DND-41 (cell line): ENCODE results near the gene PP2D1.

Experiments
- ATAC-seq: fragments of 200-7000 bp; cut with Tn5 transposase; 3 replicates; pipeline ENCODE4 v1.9.1; 2021; ENCODE audit warnings: low read depth; ENCODE audit not compliant: insufficient read depth
- DNase-seq: peaks from one replicate; pipeline ENCODE4 v3.0.0-alpha.2; 2020
- H2AFZ ChIP-seq: 2 replicates; pipeline ENCODE4 v1.6.0; 2012; ENCODE audit warnings: low read depth, low read length
- H3K27ac ChIP-seq: 2 replicates; pipeline ENCODE4 v1.5.1; 2012; ENCODE audit warnings: low read length, inconsistent platforms
- H3K27me3 ChIP-seq: fragments of 200-600 bp; sonication (generic); 2 replicates; pipeline ENCODE4 v1.6.0; 2012; ENCODE audit warnings: low read length, mild to moderate bottlenecking, inconsistent platforms; ENCODE audit not compliant: insufficient read depth, poor library complexity
- H3K36me3 ChIP-seq: 2 replicates; pipeline ENCODE4 v1.5.1; 2012; ENCODE audit warnings: low read length, inconsistent platforms; ENCODE audit not compliant: insufficient read depth
- H3K4me1 ChIP-seq: 2 replicates; pipeline ENCODE4 v1.5.1; 2012; ENCODE audit warnings: mild to moderate bottlenecking, low read length; ENCODE audit not compliant: insufficient read depth
- H3K4me2 ChIP-seq: 2 replicates; pipeline ENCODE4 v1.6.0; 2012; ENCODE audit warnings: mild to moderate bottlenecking, moderate library complexity, low read length, inconsistent platforms; ENCODE audit not compliant: insufficient read depth
- H3K4me3 ChIP-seq, 2 experiments: fragments of 200-600 bp in 1 of 2; shearing (Covaris generic) in 1 of 2; 2 replicates each; pipeline ENCODE4 v1.5.1; 2012 to 2016; ENCODE audit warnings: inconsistent platforms in 2 of 2, low read length in 2 of 2, mild to moderate bottlenecking in 2 of 2, low read depth in 1 of 2, moderate library complexity in 1 of 2
- H3K79me2 ChIP-seq: 2 replicates; pipeline ENCODE4 v1.6.0; 2012; ENCODE audit warnings: low read length, inconsistent platforms; ENCODE audit not compliant: insufficient read depth
- H3K9ac ChIP-seq: 2 replicates; pipeline ENCODE4 v1.6.0; 2012; ENCODE audit warnings: low read depth, mild to moderate bottlenecking, inconsistent platforms, low read length, moderate library complexity
- H3K9me3 ChIP-seq: 2 replicates; pipeline ENCODE4 v1.5.1; 2012; ENCODE audit warnings: low read length, moderate library complexity, mild to moderate bottlenecking, inconsistent platforms; ENCODE audit not compliant: insufficient read depth, severe bottlenecking
- H4K20me1 ChIP-seq: 2 replicates; pipeline ENCODE4 v1.6.0; 2012; ENCODE audit warnings: low read length; ENCODE audit not compliant: insufficient read depth
- EZH2 ChIP-seq: IDR thresholded peaks from 3 replicates; pipeline ENCODE4 v1.6.1; 2012; ENCODE audit warnings: borderline replicate concordance, low read depth, mild to moderate bottlenecking, moderate library complexity, low read length, inconsistent platforms; ENCODE audit not compliant: severe bottlenecking
- TF ChIP-seq, protein P1 (sequence below): IDR thresholded peaks from 2 replicates; pipeline ENCODE4 v1.5.1; 2012; ENCODE audit warnings: borderline replicate concordance, low read length, moderate library complexity, mild to moderate bottlenecking; ENCODE audit not compliant: poor library complexity, severe bottlenecking; ENCODE audit errors: extremely low read depth

PP2D1 gene

DNA sequence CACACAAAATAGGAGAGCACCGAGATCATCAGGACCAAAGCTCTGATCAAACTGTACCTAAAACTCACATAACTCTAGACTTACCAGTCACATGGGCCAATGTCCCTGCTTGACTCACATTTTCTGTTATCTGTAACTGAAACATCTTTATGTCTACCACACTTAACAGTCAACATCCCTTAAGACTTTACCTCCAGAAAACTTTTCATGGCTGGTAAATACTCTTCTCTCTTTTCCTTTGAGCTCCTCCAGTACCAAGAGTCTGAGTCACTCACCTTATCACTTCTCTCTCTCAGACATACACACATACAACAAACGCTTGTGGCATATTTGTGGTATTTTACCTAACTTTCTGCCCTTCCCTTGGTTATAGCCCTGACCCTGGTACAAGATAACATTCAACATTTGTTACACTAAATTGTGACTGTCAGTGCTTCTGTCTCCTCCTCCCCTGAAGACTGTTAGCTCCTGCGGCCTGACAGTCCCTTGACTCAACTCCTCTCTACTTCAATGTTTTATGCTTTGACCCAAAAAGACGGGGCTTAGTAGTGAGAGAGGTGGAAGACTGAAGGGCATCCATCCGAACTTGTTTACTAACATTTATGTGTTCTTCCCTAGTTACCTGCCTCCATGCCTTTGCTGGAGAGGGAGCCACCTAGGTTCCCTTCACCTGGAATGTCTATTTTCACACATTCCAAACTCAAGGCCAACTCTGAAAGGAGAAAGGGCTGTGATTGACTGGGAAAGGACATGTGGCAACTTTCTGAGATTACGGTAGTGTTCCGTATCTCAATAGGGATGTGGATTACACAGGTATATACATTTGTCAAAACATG lies 74.4 kb downstream of the PP2D1 start:
- Histone ChIP-seq H3K9ac (no peak overlapping the region), H3K4me2 (no peak overlapping the region), H3K4me1 (no peaks in the 10 kb centered on the region), H3K79me2 (no peaks in the 10 kb centered on the region), H4K20me1 (no peaks in the 10 kb centered on the region), H2AFZ (no peak overlapping the region), H3K27ac (no peak overlapping the region), H3K27me3 (no peaks in the 10 kb centered on the region), H3K36me3 (no peaks in the 10 kb centered on the region), H3K4me3 (no peak overlapping the region), H3K9me3 (no peaks in the 10 kb centered on the region)
- TF ChIP-seq EZH2 = no peak
- TF ChIP-seq, protein P1, sequence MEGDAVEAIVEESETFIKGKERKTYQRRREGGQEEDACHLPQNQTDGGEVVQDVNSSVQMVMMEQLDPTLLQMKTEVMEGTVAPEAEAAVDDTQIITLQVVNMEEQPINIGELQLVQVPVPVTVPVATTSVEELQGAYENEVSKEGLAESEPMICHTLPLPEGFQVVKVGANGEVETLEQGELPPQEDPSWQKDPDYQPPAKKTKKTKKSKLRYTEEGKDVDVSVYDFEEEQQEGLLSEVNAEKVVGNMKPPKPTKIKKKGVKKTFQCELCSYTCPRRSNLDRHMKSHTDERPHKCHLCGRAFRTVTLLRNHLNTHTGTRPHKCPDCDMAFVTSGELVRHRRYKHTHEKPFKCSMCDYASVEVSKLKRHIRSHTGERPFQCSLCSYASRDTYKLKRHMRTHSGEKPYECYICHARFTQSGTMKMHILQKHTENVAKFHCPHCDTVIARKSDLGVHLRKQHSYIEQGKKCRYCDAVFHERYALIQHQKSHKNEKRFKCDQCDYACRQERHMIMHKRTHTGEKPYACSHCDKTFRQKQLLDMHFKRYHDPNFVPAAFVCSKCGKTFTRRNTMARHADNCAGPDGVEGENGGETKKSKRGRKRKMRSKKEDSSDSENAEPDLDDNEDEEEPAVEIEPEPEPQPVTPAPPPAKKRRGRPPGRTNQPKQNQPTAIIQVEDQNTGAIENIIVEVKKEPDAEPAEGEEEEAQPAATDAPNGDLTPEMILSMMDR = no peak
- ATAC-seq = 0 out of 3 replicates have a peak, but pooled peaks have one; percentile 22
- DNase-seq = no peak
